IMR-90 (cell line): ENCODE data around the gene POLR3G. TPM values are rescaled to one million over a fixed set of nuclear protein-coding genes. Genes with fewer than 3 reads are reported as not detected.

ENCODE experiments used
- ATAC-seq: fragments of 200-7000 bp; cut with Tn5 transposase; 2 replicates; pipeline ENCODE4 v1.9.1; 2020; ENCODE audit warnings: low read depth, mild to moderate bottlenecking, moderate library complexity
- BruUV-seq: library from RNA; stranded (reverse); fragments of 400-500 nt; replicated peaks from 2 replicates; lab custom pipeline; 2021; lab: Mats Ljungman, UMichigan
- CTCF ChIA-PET: fragments of 300-600 bp; formaldehyde crosslinking; extraction: SDS; loops from one replicate; lab custom pipeline; 2021; ENCODE audit warnings: antibody characterized with exemption; lab: Yijun Ruan, JAX
- POLR2A ChIA-PET: fragments of 300-600 bp; sonication (Branson Sonifier 250); formaldehyde crosslinking; loops from one replicate; lab custom pipeline; 2022; ENCODE audit warnings: antibody characterized with exemption; ENCODE audit not compliant: unreplicated experiment; lab: Charles Lee
- DNase-seq: peaks from one replicate; pipeline ENCODE4 v3.0.0; 2013
- H2AFZ ChIP-seq: replicated peaks from 2 replicates; pipeline ENCODE3; 2013; ENCODE audit warnings: low read length, mild to moderate bottlenecking; ENCODE audit not compliant: poor library complexity
- H2AK5ac ChIP-seq: 2 replicates; pipeline ENCODE4 v1.6.1; 2013; ENCODE audit warnings: low read depth, low read length, inconsistent platforms
- H2AK9ac ChIP-seq: replicated peaks from 2 replicates; pipeline ENCODE3; 2013; ENCODE audit warnings: mild to moderate bottlenecking, low read depth, low read length, moderate library complexity; ENCODE audit not compliant: poor library complexity
- H2BK120ac ChIP-seq: 2 replicates; pipeline ENCODE4 v1.6.1; 2013; ENCODE audit warnings: low read depth, low read length, inconsistent platforms
- H2BK15ac ChIP-seq: 3 replicates; pipeline ENCODE4 v1.6.1; 2013; ENCODE audit warnings: low read depth, low read length, inconsistent platforms
- H2BK20ac ChIP-seq: 2 replicates; pipeline ENCODE4 v1.6.1; 2013; ENCODE audit warnings: low read depth, mild to moderate bottlenecking, inconsistent platforms, low read length, moderate library complexity
- H2BK5ac ChIP-seq: 2 replicates; pipeline ENCODE4 v1.6.1; 2013; ENCODE audit warnings: mild to moderate bottlenecking, low read depth, low read length, inconsistent platforms; ENCODE audit not compliant: poor library complexity, severe bottlenecking
- H3K14ac ChIP-seq: replicated peaks from 2 replicates; pipeline ENCODE4 v1.6.1; 2013; ENCODE audit warnings: low read depth, low read length, inconsistent platforms
- H3K18ac ChIP-seq: 2 replicates; pipeline ENCODE4 v1.6.1; 2013; ENCODE audit warnings: low read depth, low read length, control low read depth
- H3K23ac ChIP-seq: 2 replicates; pipeline ENCODE4 v1.6.1; 2013; ENCODE audit warnings: low read depth, low read length, inconsistent platforms
- H3K27ac ChIP-seq: 2 replicates; pipeline ENCODE4 v1.5.1; 2013; ENCODE audit warnings: mild to moderate bottlenecking, control low read depth, low read length; ENCODE audit not compliant: insufficient read depth
- H3K27me3 ChIP-seq: 2 replicates; pipeline ENCODE4 v1.6.1; 2013; ENCODE audit warnings: low read length; ENCODE audit not compliant: control insufficient read depth, insufficient read depth
- H3K36me3 ChIP-seq: 2 replicates; pipeline ENCODE4 v1.6.1; 2013; ENCODE audit warnings: low read length, mixed read lengths; ENCODE audit not compliant: control insufficient read depth, insufficient read depth
- H3K4ac ChIP-seq: 2 replicates; pipeline ENCODE4 v1.6.1; 2013; ENCODE audit warnings: low read depth, low read length, inconsistent platforms
- H3K4me1 ChIP-seq: 2 replicates; pipeline ENCODE4 v1.6.1; 2013; ENCODE audit warnings: low read length, mixed read lengths; ENCODE audit not compliant: control insufficient read depth, insufficient read depth
- H3K4me2 ChIP-seq: 2 replicates; pipeline ENCODE4 v1.6.1; 2013; ENCODE audit warnings: low read depth, mild to moderate bottlenecking, control low read depth, low read length, moderate library complexity
- H3K4me3 ChIP-seq: 2 replicates; pipeline ENCODE4 v1.5.1; 2013; ENCODE audit warnings: low read depth, mild to moderate bottlenecking, control low read depth, low read length, moderate library complexity; ENCODE audit not compliant: insufficient read depth
- H3K56ac ChIP-seq: 2 replicates; pipeline ENCODE4 v1.6.1; 2013; ENCODE audit warnings: low read length, inconsistent platforms; ENCODE audit not compliant: insufficient read depth; ENCODE audit errors: extremely low read depth
- H3K79me1 ChIP-seq, 2 experiments: 2 replicates each; pipeline ENCODE4 v1.6.1; 2013; ENCODE audit warnings: low read length in 2 of 2, inconsistent platforms in 1 of 2, low read depth in 1 of 2
- H3K9ac ChIP-seq: 2 replicates; pipeline ENCODE4 v1.6.1; 2013; ENCODE audit warnings: low read depth, low read length, control low read depth
- H3K9me1 ChIP-seq: 2 replicates; pipeline ENCODE4 v1.6.1; 2013; ENCODE audit warnings: low read length, inconsistent platforms; ENCODE audit not compliant: insufficient read depth
- H3K9me3 ChIP-seq: 2 replicates; pipeline ENCODE4 v1.6.1; 2013; ENCODE audit warnings: low read length; ENCODE audit not compliant: control insufficient read depth, insufficient read depth
- H4K20me1 ChIP-seq: 2 replicates; pipeline ENCODE4 v1.6.1; 2013; ENCODE audit warnings: low read length, inconsistent platforms; ENCODE audit not compliant: insufficient read depth
- H4K5ac ChIP-seq: 2 replicates; pipeline ENCODE4 v1.6.1; 2013; ENCODE audit warnings: mild to moderate bottlenecking, low read depth, low read length, control low read depth
- H4K8ac ChIP-seq, 2 experiments: 2 replicates each; pipeline ENCODE4 v1.6.1; 2013; ENCODE audit warnings: low read depth in 2 of 2, low read length in 2 of 2, control low read depth in 1 of 2, inconsistent platforms in 1 of 2
- H4K91ac ChIP-seq: 2 replicates; pipeline ENCODE4 v1.6.1; 2013; ENCODE audit warnings: low read depth, low read length, inconsistent platforms; ENCODE audit not compliant: insufficient read depth
- MAZ ChIP-seq: IDR thresholded peaks from 2 replicates; pipeline ENCODE4 v1.6.1; 2012; ENCODE audit warnings: low read depth, mild to moderate bottlenecking, low read length, improper control_type of control experiment, moderate library complexity, borderline replicate concordance
- RCOR1 ChIP-seq: IDR thresholded peaks from 2 replicates; pipeline ENCODE4 v1.6.1; 2012; ENCODE audit warnings: mild to moderate bottlenecking, low read length, improper control_type of control experiment; ENCODE audit not compliant: insufficient replicate concordance
- WGBS, 2 experiments: methylation state at CpG; one replicate each; pipeline versions ENCODE4 v1.1.5 to v1.1.7; 2013; ENCODE audit warnings: missing lambda C conversion rate in 2 of 2; ENCODE audit not compliant: insufficient read length in 1 of 2; ENCODE audit errors: extremely low coverage in 2 of 2; 5-methylcytosine and 5-hydroxymethylcytosine counted together
- dilution Hi-C: fragments of 300-500 bp; cut with HindIII; formaldehyde crosslinking; loops from one replicate; pipeline ENCODE4 v1.14.3; 2018; ENCODE audit warnings: low sequenced_read_pairs; ENCODE audit not compliant: unreplicated experiment
- in situ Hi-C: fragments of 300-500 bp; cut with MboI; formaldehyde crosslinking; loops from 3 replicates; pipeline ENCODE4 v1.14.3; 2019; ENCODE audit warnings: low sequenced_read_pairs, inconsistent platforms, mixed read lengths
- intact Hi-C: fragments of 100-400 bp; cut with micrococcal nuclease; formaldehyde crosslinking; loops from 2 replicates; pipeline ENCODE4 v1.10.0; 2022
- polyA plus RNA-seq, 3 experiments: library from polyadenylated mRNA; depleted of rRNA; stranded (reverse); fragments of >200 nt; gene quantifications; 2 replicates each; pipeline ENCODE4 v1.2.3, GENCODE V29; 2012; ENCODE audit warnings: low replicate concordance in 1 of 3
- total RNA-seq: library from RNA; depleted of rRNA; stranded (reverse); fragments of >200 nt; gene quantifications from 2 replicates; pipeline ENCODE4 v1.2.3, GENCODE V29; 2012
- TF ChIP-seq, protein P1 (sequence below): conservative IDR thresholded peaks from 2 replicates; pipeline ENCODE4 v1.5.1; 2012; ENCODE audit warnings: mild to moderate bottlenecking, low read depth, low read length, improper control_type of control experiment
- TF ChIP-seq, protein P2 (sequence below): fragments of 150-350 bp; IDR thresholded peaks from 2 replicates; pipeline ENCODE4 v1.6.1; 2017; ENCODE audit warnings: mild to moderate bottlenecking, antibody characterized with exemption, low read length, low read depth

The POLR3G gene
- total and polyA plus RNA-seq, 2 of the 4 experiments (the other 2 are of a cell fraction): 10.6 to 11.6 TPM

DNA sequence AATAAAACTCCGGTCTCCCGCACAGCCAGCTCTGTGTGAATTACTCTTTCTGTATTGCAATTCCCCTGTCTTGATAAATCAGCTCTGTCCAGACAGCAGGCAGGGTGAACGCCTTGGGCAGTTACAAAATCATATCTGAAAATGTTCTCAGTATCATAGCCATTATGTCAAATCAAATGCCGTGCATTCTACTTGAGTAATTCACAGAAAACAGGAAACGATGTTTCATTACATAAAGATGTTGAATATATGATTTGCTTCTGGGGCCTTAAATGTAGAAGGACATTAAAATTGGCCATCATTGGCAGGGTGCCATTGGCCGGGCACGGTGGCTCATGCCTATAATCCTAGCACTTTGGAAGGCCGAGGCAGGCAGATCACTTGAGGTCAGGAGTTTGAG lies 8.5 kb downstream of the POLR3G start:
- DNase-seq: no peak
- Histone ChIP-seq H4K91ac (no peak overlapping the region), H2BK5ac (no peak overlapping the region), H3K4me2 (no peak overlapping the region), H3K4me1 (peaks cover 3% of the 10 kb centered on the region; the same call in 1 of the 2 replicates), H3K9me1 (no peaks in the 10 kb centered on the region; the same call in 1 of the 2 replicates), H3K4ac (no peak overlapping the region), H2BK120ac (no peak overlapping the region), H3K27ac (no peak overlapping the region), H3K18ac (no peak overlapping the region), H3K27me3 (no peaks in the 10 kb centered on the region), H3K23ac (no peak overlapping the region), H3K36me3 (no peaks in the 10 kb centered on the region), H2AK5ac (no peak overlapping the region), H4K5ac (no peak overlapping the region), H3K4me3 (no peak overlapping the region), H3K14ac (no peak overlapping the region), H2AK9ac (no peak overlapping the region), H3K56ac (no peak overlapping the region), H3K9ac (no peak overlapping the region), H2BK15ac (no peak overlapping the region), H3K9me3 (no peaks in the 10 kb centered on the region), H2BK20ac (no peak overlapping the region), H4K8ac (no peak overlapping the region), H3K79me1 (peaks cover 0 to 2% of the 10 kb centered on the region in 2 experiments; a peak in 1 of 4 replicates), H4K20me1 (no peaks in the 10 kb centered on the region), H2AFZ (no peak overlapping the region)
- intact Hi-C loops: no loop called here
- in situ Hi-C loops: no loop called here
- ChIA-PET POLR2A (no interaction called here), CTCF (interaction anchor here (0.6 kb wide), 1 partner anchor 40 kb away, joined by 3 read pairs; no protein-coding TSS in a partner anchor)
- whole genome bisulfite sequencing, 2 experiments: no CpG with 5 or more reads among the region's 8 CpGs
- dilution Hi-C loops: no loop called here
- TF ChIP-seq, protein P1, sequence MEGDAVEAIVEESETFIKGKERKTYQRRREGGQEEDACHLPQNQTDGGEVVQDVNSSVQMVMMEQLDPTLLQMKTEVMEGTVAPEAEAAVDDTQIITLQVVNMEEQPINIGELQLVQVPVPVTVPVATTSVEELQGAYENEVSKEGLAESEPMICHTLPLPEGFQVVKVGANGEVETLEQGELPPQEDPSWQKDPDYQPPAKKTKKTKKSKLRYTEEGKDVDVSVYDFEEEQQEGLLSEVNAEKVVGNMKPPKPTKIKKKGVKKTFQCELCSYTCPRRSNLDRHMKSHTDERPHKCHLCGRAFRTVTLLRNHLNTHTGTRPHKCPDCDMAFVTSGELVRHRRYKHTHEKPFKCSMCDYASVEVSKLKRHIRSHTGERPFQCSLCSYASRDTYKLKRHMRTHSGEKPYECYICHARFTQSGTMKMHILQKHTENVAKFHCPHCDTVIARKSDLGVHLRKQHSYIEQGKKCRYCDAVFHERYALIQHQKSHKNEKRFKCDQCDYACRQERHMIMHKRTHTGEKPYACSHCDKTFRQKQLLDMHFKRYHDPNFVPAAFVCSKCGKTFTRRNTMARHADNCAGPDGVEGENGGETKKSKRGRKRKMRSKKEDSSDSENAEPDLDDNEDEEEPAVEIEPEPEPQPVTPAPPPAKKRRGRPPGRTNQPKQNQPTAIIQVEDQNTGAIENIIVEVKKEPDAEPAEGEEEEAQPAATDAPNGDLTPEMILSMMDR: no peak
- TF ChIP-seq RCOR1 (no peak), MAZ (no peak)
- TF ChIP-seq, protein P2, sequence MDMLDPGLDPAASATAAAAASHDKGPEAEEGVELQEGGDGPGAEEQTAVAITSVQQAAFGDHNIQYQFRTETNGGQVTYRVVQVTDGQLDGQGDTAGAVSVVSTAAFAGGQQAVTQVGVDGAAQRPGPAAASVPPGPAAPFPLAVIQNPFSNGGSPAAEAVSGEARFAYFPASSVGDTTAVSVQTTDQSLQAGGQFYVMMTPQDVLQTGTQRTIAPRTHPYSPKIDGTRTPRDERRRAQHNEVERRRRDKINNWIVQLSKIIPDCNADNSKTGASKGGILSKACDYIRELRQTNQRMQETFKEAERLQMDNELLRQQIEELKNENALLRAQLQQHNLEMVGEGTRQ: no peak
- BruUV-seq: no TSS peak
- no peak for ATAC-seq
